NCI-H146 treated with DMSO at 0.1 percent for 48 hours (cell line): Measurements from ENCODE around the gene ZNF735.
"Not testable (repeated sequence)": the region's sequence is repeated elsewhere in the genome, so short reads cannot be mapped to it uniquely, and the experiment has no call there.

Experiments used
- DNase-seq: peaks from one replicate; lab custom pipeline; 2025; ENCODE audit not compliant: unreplicated experiment; lab: John Stamatoyannopoulos, UW

ZNF735 gene

DNA sequence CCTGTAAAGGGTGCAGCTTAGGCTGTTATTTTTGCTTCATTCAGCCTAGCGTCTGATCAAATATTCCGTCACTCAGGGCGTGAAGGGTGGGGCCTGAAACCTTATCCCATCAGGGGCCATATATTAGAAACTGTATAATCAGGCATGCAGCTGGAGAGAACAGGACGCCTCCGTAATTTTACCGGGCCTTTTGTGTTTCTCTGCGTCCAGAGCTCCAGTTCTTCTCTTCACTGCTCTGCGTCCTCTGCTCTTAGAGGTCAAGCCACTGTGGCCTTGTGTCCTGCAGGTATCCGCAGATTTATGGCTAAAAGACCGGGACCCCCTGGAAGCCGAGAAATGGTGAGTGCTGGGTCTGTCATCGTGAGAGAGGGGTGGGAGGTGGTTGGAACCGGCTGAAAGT lies at the start of gene ZNF735:
Gene ZNF735, plus strand, starts transcription at position 301 of the 400 bp plus-strand sequence. Its CDS starts 0 bp downstream, at position 301.
- no peak for DNase-seq

DNA sequence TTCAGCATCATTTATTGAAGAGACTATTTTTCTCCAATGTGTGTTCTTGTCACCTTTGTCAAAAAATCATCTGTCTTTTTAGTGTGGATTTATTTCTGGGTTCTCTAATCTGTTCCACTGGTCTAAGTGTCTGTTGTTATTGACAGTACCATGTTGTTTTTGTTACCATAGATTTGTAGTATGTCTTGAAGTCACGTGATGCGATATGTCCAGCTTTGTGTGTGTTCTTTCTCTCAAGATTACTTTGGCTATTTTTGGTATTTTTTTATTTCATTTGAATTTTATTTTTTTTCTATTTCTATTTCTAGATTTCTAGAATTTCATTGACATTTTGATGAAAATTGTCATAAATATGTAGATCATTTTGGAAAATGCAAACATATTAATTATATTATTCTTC lies 36.0 kb upstream of the ZNF735 start:
- not testable (repeated sequence) for DNase-seq

DNA sequence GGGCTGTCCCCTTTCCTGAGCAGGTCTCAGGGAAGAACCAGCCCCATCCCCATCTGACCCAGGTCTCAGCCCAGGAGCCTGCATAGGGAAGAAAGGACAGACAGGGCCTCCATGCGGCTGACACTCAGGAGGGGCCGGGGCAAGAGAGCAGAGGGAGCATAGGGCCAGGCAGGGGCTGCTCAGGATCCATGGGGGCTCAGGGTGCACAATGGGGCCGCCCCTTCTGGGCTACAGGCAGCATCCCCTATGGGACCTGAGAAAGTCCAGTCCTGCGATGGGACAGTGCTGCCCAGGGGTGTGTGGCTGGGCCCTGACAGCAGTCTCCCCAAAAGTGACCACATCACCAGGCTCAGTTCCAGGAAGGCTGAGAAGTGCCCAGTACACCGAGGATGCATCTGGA lies 32.7 kb upstream of the ZNF735 start:
- DNase-seq, result no peak

DNA sequence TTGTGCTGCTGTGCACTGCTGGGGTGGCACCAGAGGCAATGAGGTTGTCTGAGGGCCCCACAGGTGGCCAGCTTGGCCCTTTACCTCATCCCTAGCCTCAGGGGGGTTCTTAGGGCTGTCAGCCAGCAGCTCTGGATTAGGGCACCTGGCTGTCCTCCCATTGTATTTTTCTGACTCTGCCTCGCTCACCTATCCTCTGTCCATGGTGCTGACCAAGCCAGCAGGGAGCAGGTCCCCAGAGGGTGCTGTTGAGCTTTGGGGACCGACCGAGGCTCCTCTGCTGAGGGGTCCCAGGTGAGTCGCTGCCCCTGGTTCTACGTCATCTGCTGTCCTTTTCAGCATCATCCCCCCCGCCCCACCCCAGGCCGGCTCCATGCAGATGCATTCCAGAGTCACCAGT lies 32.1 kb upstream of the ZNF735 start:
- no peak for DNase-seq

DNA sequence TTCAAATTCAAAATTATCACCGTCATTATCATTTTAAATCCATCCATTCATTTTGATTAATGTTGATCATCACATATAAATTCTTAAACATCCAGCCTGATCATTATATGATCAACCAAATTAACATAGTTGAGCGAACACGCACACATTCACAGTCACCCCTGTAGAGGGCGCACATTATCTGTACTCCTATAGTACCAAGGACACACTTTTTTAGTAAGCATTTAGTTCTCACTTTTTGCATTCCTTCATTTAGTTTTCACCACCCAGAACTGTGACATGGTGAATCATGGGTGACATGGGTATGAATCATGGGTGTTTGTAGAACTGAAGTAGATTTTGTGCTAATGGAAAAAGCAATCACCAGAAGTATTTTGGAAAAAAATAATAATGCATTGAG lies 26.0 kb upstream of the ZNF735 start:
- DNase-seq, result no peak

DNA sequence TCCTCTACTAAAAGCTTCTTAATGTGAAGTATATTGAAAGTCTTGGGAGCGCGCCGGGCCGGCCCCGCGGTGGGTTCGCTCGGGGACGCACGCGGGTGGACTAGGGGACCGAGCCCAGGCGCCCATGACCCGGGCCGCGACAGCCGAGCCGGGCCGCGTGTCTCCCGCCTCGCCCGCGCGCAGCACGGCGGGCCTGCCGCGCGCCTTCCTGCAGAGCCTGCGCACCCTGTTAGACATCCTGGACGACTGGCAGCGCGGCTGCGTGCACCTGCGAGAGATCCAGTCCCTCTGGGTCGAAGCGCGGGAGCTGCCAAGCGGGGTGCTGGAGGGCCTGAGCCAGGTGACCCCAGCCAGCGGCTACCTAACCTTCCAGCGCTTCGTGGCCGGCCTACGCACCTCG lies 25.4 kb upstream of the ZNF735 start:
- no peak for DNase-seq

DNA sequence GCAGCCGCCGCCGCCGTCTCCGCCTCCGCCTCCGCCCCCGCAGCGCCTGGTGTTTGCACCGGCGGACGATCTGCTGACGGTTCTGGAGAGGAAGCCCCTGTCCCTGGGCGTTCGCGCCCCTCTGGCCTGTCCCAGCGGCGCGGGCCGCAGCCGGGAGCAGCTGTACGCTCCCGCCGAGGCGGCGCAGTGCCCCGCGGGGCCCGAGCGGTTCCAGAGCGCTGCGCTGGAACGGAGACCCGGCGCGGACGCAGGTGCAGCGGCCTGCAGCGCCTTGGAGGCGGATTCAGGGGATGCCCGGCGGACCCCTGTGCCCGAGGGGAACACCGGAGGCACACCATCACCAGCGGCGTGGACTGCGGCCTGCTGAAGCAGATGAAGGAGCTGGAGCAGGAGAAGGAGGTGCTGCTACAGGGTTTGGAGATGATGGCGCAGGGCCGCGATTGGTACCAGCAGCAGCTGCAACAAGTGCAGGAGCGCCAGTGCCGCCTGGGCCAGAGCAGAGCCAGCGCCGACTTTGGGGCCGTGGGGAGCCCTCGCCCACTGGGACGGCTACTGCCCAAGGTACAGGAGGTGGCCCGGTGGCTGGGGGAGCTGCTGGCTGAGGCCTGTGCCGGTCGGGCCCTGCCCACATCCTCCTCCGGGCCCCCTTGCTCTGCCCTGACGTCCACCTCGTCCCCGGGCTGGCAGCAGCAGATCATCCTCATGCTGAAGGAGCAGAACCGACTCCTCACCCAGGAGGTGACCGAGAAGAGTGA lies 24.8 kb upstream of the ZNF735 start:
- DNase-seq, result no peak

DNA sequence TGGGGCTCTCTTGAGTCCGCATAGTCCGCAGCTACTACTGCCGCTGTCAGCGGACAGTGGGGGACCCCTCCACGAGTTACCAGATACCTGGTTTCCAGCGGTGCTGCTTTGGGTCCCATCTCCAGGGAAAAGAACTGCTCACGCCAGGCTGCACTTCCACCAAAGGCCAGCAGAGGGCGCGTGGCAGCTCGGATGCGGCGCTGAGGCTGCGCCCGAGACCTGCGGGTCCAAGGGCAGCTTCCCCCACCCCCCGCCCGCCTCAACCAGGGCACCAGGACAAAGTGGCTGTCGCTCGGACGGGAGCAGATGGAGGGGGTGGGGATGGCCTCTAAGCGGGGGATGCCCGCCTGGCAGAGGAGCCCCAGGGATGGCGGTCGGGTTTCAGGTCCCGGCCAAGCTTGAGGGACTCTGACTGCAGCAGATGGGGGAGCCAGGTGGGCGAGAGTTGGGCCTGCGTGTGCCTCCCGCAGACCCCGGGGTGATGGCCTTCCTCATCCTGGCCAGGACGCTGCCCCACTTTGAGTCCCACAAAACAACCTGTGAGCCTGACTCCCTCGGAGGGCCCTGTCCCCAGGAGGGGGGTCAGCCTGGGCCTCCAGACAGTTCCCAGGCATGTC lies 23.8 kb upstream of the ZNF735 start:
- DNase-seq, result no peak

DNA sequence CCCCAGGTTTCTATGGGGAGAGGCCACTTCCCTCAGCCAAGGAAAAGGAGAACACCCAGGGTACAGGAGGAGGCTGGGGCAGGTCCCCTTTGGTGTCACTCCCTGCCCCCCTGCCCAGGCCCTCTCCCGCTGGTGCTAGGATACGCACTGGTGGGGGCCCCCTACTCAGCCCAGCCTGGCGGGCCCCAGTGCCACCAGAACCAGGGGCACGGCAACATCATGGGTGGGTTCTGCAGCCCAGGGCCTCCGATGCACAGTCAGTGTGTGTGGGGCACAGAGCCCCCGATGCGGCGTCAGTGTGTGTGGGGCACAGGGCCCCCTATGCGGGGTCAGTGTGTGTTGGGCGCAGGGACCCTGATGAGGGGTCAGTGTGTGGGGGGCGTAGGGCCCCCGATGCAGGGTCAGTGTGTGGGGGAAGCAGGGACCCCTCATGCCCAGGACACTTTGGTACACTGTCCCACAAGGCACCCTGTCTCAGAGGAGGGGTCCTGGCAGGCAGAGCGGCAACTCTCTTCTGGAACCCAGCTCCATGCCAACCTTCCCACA lies 23.1 kb upstream of the ZNF735 start:
- DNase-seq, result no peak

DNA sequence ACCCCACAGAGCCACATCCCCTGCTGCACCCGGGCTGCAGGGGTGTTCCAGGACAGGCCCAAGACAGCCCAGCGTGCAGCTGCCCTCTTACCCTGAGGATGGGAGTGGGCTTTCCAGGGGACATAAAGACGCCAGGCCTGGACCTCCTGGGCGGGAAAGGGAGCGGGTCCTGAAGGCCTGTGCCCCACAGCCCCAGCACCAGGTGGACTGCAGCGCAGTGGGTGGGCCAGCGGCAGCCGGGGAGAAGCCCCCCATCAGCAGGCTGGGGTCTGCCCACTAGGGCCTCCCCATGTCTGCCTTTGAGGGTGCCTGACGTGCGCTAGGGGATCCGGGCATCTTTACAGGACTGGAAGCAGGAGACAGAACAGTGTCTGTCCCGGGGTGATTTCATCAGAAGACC lies 22.6 kb upstream of the ZNF735 start:
- no peak for DNase-seq

DNA sequence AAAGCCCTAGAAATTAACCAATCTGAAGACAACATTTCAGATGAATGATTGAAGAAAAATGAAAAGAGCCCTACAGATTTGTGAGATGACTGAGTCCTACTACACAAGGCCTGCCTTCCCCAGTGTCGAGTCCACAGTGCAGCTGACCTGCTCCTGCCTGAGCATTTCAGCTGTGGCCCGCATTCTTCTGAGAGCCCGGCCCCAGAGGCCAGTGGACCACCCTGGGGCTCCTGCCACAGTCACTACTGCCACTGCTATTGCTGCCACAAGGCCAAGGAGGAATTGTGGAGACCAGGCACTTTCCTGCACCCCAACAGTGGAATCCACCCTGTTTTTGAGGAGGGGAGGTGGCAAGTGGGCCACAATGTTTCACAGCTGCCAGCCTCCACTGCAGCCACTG lies 19.6 kb upstream of the ZNF735 start:
- no peak for DNase-seq

DNA sequence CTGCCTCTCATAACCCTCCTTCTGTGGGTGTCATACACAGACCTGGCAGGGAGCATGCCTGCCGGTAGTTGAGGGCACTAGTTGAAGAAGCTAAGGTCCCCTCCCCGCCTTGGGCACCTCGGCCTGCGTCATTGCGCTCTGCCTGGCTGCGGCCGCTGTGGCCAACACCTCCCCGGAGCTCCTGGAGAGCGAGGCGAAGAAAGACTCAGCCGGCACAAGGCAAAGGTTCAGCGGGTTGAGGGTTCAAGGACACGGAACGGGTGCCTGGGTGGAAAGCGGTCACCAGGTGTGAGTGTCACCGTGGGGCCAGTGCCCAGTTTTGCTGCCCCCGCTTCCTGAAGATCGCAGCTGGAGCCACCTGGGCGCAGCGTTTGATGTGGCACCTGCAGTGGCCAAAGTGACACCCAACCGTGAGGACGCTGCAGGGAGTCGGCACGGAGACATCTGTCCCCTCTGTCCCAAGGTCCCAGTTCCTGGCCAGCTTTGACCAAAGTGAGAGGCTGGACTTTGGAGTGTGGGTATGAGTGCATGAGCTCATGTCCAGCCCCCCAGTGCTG lies 14.8 kb upstream of the ZNF735 start:
- no peak for DNase-seq

DNA sequence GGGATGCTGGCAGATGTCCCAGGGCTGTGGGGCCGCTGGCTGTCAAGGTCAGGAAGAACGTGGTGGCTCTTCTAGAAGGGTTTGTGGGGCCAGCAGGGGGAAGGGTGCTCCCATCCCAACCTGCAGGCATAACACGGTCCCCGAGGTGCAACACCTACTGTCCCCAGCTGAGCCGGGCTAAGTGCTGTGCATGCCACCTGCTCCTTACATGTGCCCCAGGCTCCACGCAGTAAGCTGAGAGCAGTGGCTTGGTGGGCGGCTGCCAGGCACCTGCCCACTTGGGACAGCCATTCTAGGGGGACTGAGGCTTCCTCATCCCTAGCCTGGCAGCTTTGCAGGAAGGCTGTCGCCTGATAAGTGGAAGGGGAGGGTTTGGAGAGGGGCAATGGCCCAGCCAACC lies 14.2 kb upstream of the ZNF735 start:
- DNase-seq, result no peak

DNA sequence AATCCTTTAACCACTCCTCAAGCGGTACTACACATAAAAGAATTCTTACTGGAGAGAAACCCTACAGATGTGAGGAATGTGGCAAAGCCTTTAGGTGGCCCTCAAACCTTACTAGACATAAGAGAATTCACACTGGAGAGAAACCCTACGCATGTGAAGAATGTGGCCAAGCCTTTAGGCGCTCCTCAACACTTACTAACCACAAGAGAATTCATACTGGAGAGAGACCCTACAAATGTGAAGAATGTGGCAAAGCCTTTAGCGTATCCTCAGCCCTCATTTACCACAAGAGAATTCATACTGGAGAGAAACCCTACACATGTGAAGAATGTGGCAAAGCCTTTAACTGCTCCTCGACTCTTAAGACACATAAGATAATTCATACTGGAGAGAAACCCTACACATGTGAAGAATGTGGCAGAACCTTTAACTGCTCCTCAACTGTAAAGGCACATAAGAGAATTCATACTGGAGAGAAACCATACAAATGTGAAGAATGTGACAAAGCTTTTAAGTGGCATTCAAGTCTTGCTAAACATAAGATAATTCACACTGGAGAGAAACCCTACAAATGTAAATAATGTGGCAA lies 12.8 kb downstream of the ZNF735 start:
- not testable (repeated sequence) for DNase-seq

DNA sequence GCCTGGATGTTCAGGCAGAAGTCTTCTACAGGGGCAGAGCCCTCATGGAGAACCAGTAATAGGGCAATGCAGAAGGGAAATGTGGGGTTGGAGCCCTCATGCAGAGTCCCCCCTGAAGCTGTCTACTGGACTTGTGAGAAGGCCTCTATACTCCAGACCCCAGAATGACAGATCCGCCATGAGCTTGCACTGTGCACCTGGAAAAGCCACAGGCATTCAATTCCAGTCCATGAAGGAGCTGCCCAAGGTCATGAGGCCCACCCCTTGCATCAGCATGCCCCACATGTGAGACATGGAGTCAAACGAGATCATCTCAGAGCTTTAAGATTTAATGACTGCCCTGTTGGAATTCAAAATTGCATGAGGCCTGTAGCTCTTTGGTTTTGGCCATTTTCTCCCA lies 16.4 kb downstream of the ZNF735 start:
- no peak for DNase-seq

DNA sequence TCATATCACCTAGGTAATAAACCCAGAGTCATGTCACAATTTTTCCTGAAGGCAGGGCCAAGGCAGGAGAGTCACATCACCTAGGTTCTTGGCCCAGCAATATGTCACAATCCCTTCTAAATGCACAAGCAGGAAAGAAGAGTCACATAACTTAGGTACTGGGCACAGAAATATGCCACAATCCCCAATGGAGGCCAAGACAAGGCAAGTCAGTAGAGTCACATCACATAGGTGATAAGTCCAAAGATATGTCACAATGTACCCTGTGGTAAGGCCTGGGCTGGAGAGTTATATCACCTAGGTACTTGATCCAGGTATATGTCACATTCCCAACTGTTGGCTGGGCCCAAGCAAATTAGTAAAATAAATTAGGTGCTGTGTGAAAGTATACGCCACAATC lies 21.2 kb downstream of the ZNF735 start, which contains the start of gene ZNF679:
Gene ZNF679, plus strand, starts transcription at position 301 of the 400 bp plus-strand sequence. CDS start 20,644 bp downstream, outside the sequence.
- DNase-seq, result not testable (repeated sequence)

DNA sequence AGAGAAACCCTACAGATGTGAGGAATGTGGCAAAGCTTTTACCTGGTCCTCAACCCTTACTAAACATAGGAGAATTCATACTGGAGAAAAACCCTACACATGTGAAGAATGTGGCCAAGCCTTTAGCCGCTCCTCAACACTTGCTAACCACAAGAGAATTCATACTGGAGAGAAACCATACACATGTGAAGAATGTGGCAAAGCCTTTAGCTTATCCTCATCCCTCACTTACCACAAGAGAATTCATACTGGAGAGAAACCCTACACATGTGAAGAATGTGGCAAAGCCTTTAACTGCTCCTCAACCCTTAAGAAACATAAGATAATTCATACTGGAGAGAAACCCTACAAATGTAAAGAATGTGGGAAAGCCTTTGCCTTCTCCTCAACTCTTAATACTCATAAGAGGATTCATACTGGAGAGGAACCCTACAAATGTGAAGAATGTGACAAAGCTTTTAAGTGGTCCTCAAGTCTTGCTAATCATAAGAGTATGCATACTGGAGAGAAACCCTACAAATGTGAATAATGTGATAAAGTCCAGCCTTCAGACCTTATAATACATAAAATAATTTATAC lies 59.4 kb downstream of the ZNF735 start:
- DNase-seq, result no peak
